ENCODE data around the gene SPATA2.

The SPATA2 gene

GRCh38 chr20:49948178-49948577 lies 32.8 kb upstream of the SPATA2 start:
- H3K4me3 ChIP-seq (ENCODE audit: low read length in 2 of 2), result no peak overlapping the region
- no CpG with 5 or more reads among the region's 3 CpGs for WGBS, 2 donors (ENCODE audit: extremely low coverage in 2 of 2, insufficient read length in 2 of 2, insufficient replicate concordance in 1 of 2)
- H3K27ac ChIP-seq (replicated peaks; ENCODE audit: low read length), result no peak overlapping the region
- H2BK12ac ChIP-seq (ENCODE audit: low read length), result no peak overlapping the region
- no peak overlapping the region for H2BK15ac ChIP-seq (ENCODE audit: low read length)
- no peak overlapping the region for H2BK120ac ChIP-seq (ENCODE audit: low read depth, low read length)
- H3K4ac ChIP-seq (ENCODE audit: low read length), result no peak overlapping the region
- no peak overlapping the region for H3K18ac ChIP-seq (ENCODE audit: low read length)
- peaks cover under 1% of the 10 kb centered on the region for H3K79me1 ChIP-seq (ENCODE audit: low read depth, low read length)
- no peak overlapping the region for H4K8ac ChIP-seq (ENCODE audit: low read depth, low read length)
- no peak overlapping the region for H4K91ac ChIP-seq (ENCODE audit: low read depth, low read length, poor library complexity)
- H3K4me2 ChIP-seq (ENCODE audit: insufficient read depth, low read length, poor library complexity, severe bottlenecking), result no peak overlapping the region
- no peak overlapping the region for H3K23ac ChIP-seq (ENCODE audit: low read depth, low read length, poor library complexity)
- no peak for DNase-seq (ENCODE audit: low spot score)
- H3K36me3 ChIP-seq (replicated peaks in 1 of 2; ENCODE audit: control insufficient read depth in 2 of 2, insufficient read depth in 2 of 2, low read length in 2 of 2), result peaks cover 35 to 89% of the 10 kb centered on the region in 2 donors
- no peaks in the 10 kb centered on the region for H3K27me3 ChIP-seq (ENCODE audit: control insufficient read depth in 3 of 3, insufficient read depth in 3 of 3, low read depth in 1 of 3, low read length in 3 of 3)
- no peaks in the 10 kb centered on the region for H3K9me3 ChIP-seq (replicated peaks in 1 of 2; ENCODE audit: control insufficient read depth in 2 of 2, insufficient read depth in 1 of 2, low read depth in 1 of 2, low read length in 2 of 2)
- H2AK5ac ChIP-seq (ENCODE audit: low read depth, low read length), result no peak overlapping the region
- no peak overlapping the region for H2AFZ ChIP-seq (ENCODE audit: low read length)
- H2BK5ac ChIP-seq (ENCODE audit: low read length), result no peak overlapping the region
- H3K9ac ChIP-seq (ENCODE audit: low read depth, low read length, poor library complexity), result no peak overlapping the region
- no peaks in the 10 kb centered on the region for H3K4me1 ChIP-seq (ENCODE audit: control insufficient read depth in 2 of 2, insufficient read depth in 1 of 2, low read depth in 1 of 2, low read length in 2 of 2)
- no peak overlapping the region for H3K14ac ChIP-seq (ENCODE audit: low read length)

GRCh38 chr20:49945701-49946477 lies 30.6 kb upstream of the SPATA2 start:
- H3K36me3 ChIP-seq (replicated peaks in 1 of 2; ENCODE audit: control insufficient read depth in 2 of 2, insufficient read depth in 2 of 2, low read length in 2 of 2), result peaks cover 30 to 90% of the 10 kb centered on the region in 2 donors
- H4K91ac ChIP-seq (ENCODE audit: low read depth, low read length, poor library complexity), result no peak overlapping the region
- H3K14ac ChIP-seq (ENCODE audit: low read length), result no peak overlapping the region
- H3K9me3 ChIP-seq (replicated peaks in 1 of 2; ENCODE audit: control insufficient read depth in 2 of 2, insufficient read depth in 1 of 2, low read depth in 1 of 2, low read length in 2 of 2), result no peaks in the 10 kb centered on the region
- no peak for DNase-seq (ENCODE audit: low spot score)
- H3K18ac ChIP-seq (ENCODE audit: low read length), result no peak overlapping the region
- H3K4ac ChIP-seq (ENCODE audit: low read length), result no peak overlapping the region
- H3K27ac ChIP-seq (replicated peaks; ENCODE audit: low read length), result no peak overlapping the region
- no peak overlapping the region for H4K8ac ChIP-seq (ENCODE audit: low read depth, low read length)
- no peak overlapping the region for H2BK5ac ChIP-seq (ENCODE audit: low read length)
- no peak overlapping the region for H3K4me2 ChIP-seq (ENCODE audit: insufficient read depth, low read length, poor library complexity, severe bottlenecking)
- H3K27me3 ChIP-seq (ENCODE audit: control insufficient read depth in 3 of 3, insufficient read depth in 3 of 3, low read depth in 1 of 3, low read length in 3 of 3), result no peaks in the 10 kb centered on the region
- H2BK12ac ChIP-seq (ENCODE audit: low read length), result no peak overlapping the region
- H3K4me1 ChIP-seq (ENCODE audit: control insufficient read depth in 2 of 2, insufficient read depth in 1 of 2, low read depth in 1 of 2, low read length in 2 of 2), result no peaks in the 10 kb centered on the region
- no peak overlapping the region for H3K23ac ChIP-seq (ENCODE audit: low read depth, low read length, poor library complexity)
- H3K9ac ChIP-seq (ENCODE audit: low read depth, low read length, poor library complexity), result no peak overlapping the region
- peaks cover 6% of the 10 kb centered on the region for H3K79me1 ChIP-seq (ENCODE audit: low read depth, low read length)
- no peak overlapping the region for H3K4me3 ChIP-seq (ENCODE audit: low read length in 2 of 2)
- no peak overlapping the region for H2AK5ac ChIP-seq (ENCODE audit: low read depth, low read length)
- H2BK120ac ChIP-seq (ENCODE audit: low read depth, low read length), result no peak overlapping the region
- WGBS, 2 donors (ENCODE audit: extremely low coverage in 2 of 2, insufficient read length in 2 of 2, insufficient replicate concordance in 1 of 2), result no CpG with 5 or more reads among the region's 10 CpGs
- no peak overlapping the region for H2BK15ac ChIP-seq (ENCODE audit: low read length)
- H2AFZ ChIP-seq (ENCODE audit: low read length), result no peak overlapping the region

DNA sequence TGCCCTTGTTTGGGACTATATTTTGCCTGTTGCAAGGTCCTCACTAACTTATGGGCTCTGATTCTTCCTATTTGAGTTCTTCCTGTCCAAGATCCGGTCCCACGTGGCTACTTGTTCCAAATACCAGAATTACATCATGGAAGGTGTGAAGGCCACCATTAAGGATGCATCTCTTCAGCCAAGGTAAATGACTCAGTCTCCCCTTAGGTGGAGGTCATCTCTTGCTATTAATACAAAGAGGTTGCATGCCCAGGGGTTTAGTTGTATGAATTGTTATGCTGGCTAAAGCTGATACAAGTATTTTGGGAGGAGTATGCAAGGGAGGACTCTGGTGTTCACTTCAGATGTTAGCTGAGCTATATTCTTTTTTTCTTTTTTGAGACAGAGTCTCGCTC lies 30.0 kb upstream of the SPATA2 start:
- Histone ChIP-seq H3K4me3 (ENCODE audit: low read length in 2 of 2) (no peak overlapping the region), H2AFZ (ENCODE audit: low read length) (no peak overlapping the region), H3K4me1 (ENCODE audit: control insufficient read depth in 2 of 2, insufficient read depth in 1 of 2, low read depth in 1 of 2, low read length in 2 of 2) (no peaks in the 10 kb centered on the region), H3K23ac (ENCODE audit: low read depth, low read length, poor library complexity) (no peak overlapping the region), H3K4ac (ENCODE audit: low read length) (no peak overlapping the region), H3K9ac (ENCODE audit: low read depth, low read length, poor library complexity) (no peak overlapping the region), H2BK5ac (ENCODE audit: low read length) (no peak overlapping the region), H3K79me1 (ENCODE audit: low read depth, low read length) (peaks cover 6% of the 10 kb centered on the region), H4K8ac (ENCODE audit: low read depth, low read length) (no peak overlapping the region), H2BK15ac (ENCODE audit: low read length) (no peak overlapping the region), H2BK12ac (ENCODE audit: low read length) (no peak overlapping the region), H4K91ac (ENCODE audit: low read depth, low read length, poor library complexity) (no peak overlapping the region), H3K14ac (ENCODE audit: low read length) (no peak overlapping the region), H3K9me3 (replicated peaks in 1 of 2; ENCODE audit: control insufficient read depth in 2 of 2, insufficient read depth in 1 of 2, low read depth in 1 of 2, low read length in 2 of 2) (no peaks in the 10 kb centered on the region), H3K4me2 (ENCODE audit: insufficient read depth, low read length, poor library complexity, severe bottlenecking) (no peak overlapping the region), H3K18ac (ENCODE audit: low read length) (no peak overlapping the region), H2AK5ac (ENCODE audit: low read depth, low read length) (no peak overlapping the region), H3K27ac (replicated peaks; ENCODE audit: low read length) (no peak overlapping the region), H3K36me3 (replicated peaks in 1 of 2; ENCODE audit: control insufficient read depth in 2 of 2, insufficient read depth in 2 of 2, low read length in 2 of 2) (peaks cover 26 to 85% of the 10 kb centered on the region in 2 donors), H3K27me3 (ENCODE audit: control insufficient read depth in 3 of 3, insufficient read depth in 3 of 3, low read depth in 1 of 3, low read length in 3 of 3) (no peaks in the 10 kb centered on the region), H2BK120ac (ENCODE audit: low read depth, low read length) (no peak overlapping the region)
- no peak for DNase-seq (ENCODE audit: low spot score)
- no CpG with 5 or more reads among the region's 3 CpGs for WGBS, 2 donors (ENCODE audit: extremely low coverage in 2 of 2, insufficient read length in 2 of 2, insufficient replicate concordance in 1 of 2)

GRCh38 chr20:49942942-49943341 lies 27.6 kb upstream of the SPATA2 start:
- no peak for DNase-seq (ENCODE audit: low spot score)
- Histone ChIP-seq H2AFZ (ENCODE audit: low read length) (no peak overlapping the region), H4K91ac (ENCODE audit: low read depth, low read length, poor library complexity) (no peak overlapping the region), H4K8ac (ENCODE audit: low read depth, low read length) (no peak overlapping the region), H3K14ac (ENCODE audit: low read length) (no peak overlapping the region), H3K36me3 (replicated peaks in 1 of 2; ENCODE audit: control insufficient read depth in 2 of 2, insufficient read depth in 2 of 2, low read length in 2 of 2) (peaks cover 14 to 81% of the 10 kb centered on the region in 2 donors), H3K4ac (ENCODE audit: low read length) (no peak overlapping the region), H2BK15ac (ENCODE audit: low read length) (no peak overlapping the region), H3K79me1 (ENCODE audit: low read depth, low read length) (peaks cover 11% of the 10 kb centered on the region), H3K4me2 (ENCODE audit: insufficient read depth, low read length, poor library complexity, severe bottlenecking) (no peak overlapping the region), H3K4me3 (ENCODE audit: low read length in 2 of 2) (no peak overlapping the region), H2AK5ac (ENCODE audit: low read depth, low read length) (no peak overlapping the region), H3K18ac (ENCODE audit: low read length) (no peak overlapping the region), H2BK120ac (ENCODE audit: low read depth, low read length) (no peak overlapping the region), H3K4me1 (ENCODE audit: control insufficient read depth in 2 of 2, insufficient read depth in 1 of 2, low read depth in 1 of 2, low read length in 2 of 2) (no peaks in the 10 kb centered on the region), H2BK12ac (ENCODE audit: low read length) (no peak overlapping the region), H3K9ac (ENCODE audit: low read depth, low read length, poor library complexity) (no peak overlapping the region), H3K27ac (replicated peaks; ENCODE audit: low read length) (no peak overlapping the region), H3K9me3 (replicated peaks in 1 of 2; ENCODE audit: control insufficient read depth in 2 of 2, insufficient read depth in 1 of 2, low read depth in 1 of 2, low read length in 2 of 2) (no peaks in the 10 kb centered on the region), H2BK5ac (ENCODE audit: low read length) (no peak overlapping the region), H3K23ac (ENCODE audit: low read depth, low read length, poor library complexity) (no peak overlapping the region), H3K27me3 (ENCODE audit: control insufficient read depth in 3 of 3, insufficient read depth in 3 of 3, low read depth in 1 of 3, low read length in 3 of 3) (no peaks in the 10 kb centered on the region)
- no CpG with 5 or more reads among the region's 3 CpGs for WGBS, 2 donors (ENCODE audit: extremely low coverage in 2 of 2, insufficient read length in 2 of 2, insufficient replicate concordance in 1 of 2)
